Tongue (tissue), 3 donors: ENCODE measurements around the gene GRM1. TPM values are rescaled to one million over a fixed set of nuclear protein-coding genes. Genes with fewer than 3 reads are reported as not detected.

Experiments
- DNase-seq: peaks from one replicate; pipeline ENCODE4 v3.0.0-alpha.2; 2015
- small RNA-seq: library from RNA; depleted of rRNA; stranded (forward); fragments of <200 nt; gene quantifications from one replicate; pipeline ENCODE3, GENCODE V24; 2014; ENCODE audit warnings: low replicate concordance
- total RNA-seq: library from RNA; depleted of rRNA; stranded (reverse); fragments of >200 nt; gene quantifications from one replicate; pipeline ENCODE4 v1.2.3, GENCODE V29; 2014

Gene GRM1
- total RNA-seq, 1 donor from 2014 or later: not detected

- no peak for DNase-seq
Measured at GRCh38 chr6:146481527-146481926, 452.7 kb downstream of the GRM1 start.

GRCh38 chr6:146484411-146484810 lies 455.5 kb downstream of the GRM1 start:
- DNase-seq: no peak

Small RNA genes lying within 50 kb of the gene (small RNA-seq; reads per million reads assigned to genes)
- gene RNA5SP222: not detected

Other genes starting within 250 kb of the GRM1 start
- 25.7 TPM for gene FBXO30, start 214.3 kb upstream of the GRM1 start, total RNA-seq
- gene SHPRH, start 64.7 kb upstream of the GRM1 start, total RNA-seq: 47.0 TPM